HTR-8/SVneo (cell line): ENCODE measurements around the gene PLEKHB1.
"Not testable (repeated sequence)": the region's sequence is repeated elsewhere in the genome, so short reads cannot be mapped to it uniquely, and the experiment has no call there.

Experiments used
- DNase-seq: peaks from one replicate; pipeline ENCODE4 v3.0.0; 2011; ENCODE audit warnings: low spot score, mixed read lengths; ENCODE audit not compliant: insufficient read length
- FAIRE-seq: peaks from 2 replicates; lab custom pipeline; 2011; peaks lifted over from hg19 to GRCh38; lab: Jason Lieb, UNC

PLEKHB1 gene

DNA sequence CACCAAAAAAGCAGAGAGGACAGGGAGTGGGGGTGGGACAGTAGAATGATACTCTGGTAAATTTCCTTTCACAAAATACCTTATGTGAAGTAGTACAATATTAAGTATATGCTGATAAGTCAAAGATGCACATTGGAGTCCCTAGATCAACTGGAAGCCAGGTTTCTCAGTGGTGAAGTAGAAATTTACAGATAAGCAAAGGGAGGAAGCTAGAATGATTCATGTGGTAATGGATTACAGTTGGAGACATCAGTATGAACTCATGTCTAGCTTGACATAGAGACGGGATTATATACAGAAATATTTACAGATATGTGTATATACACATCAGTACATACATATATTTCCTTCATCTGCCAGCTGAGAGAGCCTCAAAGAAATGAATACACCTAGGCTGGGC, 21.5 kb downstream of the PLEKHB1 start:
- FAIRE-seq (no peak), DNase-seq (no peak)

DNA sequence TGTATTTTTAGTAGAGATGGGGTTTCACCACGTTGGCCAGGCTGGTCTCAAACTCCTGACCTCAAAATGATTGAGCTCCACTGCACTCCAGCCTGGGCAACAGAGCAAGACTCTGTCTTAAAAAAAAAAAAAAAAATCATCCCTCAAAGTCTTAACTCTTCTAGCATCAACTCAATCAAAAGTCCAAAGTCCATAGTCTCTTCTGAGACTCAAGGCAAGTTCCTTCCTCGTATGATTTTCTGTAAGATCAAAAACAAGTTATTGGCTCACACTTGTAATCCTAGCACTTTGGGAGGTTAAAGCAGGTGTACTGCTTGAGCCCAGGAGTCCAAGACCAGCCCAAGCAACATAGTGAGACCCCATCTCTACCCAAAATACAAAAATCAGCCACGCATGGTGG, 24.4 kb downstream of the PLEKHB1 start:
- FAIRE-seq (no peak), DNase-seq (no peak)

DNA sequence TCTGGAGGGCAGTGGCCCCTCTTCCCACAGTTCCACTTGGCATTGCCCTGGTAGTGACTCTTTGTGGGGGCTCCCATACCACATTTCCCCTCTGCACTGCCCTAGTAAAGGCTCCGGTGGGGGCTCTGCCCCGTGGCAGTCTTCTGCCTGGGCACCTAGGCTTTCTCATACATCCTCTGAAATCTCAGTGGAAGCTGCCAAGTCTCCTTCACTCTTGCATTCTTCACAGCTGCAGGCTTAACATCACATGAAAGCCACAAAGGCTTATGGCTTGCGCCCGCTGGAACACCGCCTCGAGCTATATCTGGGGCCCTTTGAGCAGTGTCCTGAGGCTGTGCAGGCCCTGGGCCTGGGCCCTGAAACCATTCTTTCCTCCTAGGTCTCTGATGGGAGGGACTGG, 25.3 kb downstream of the PLEKHB1 start:
- DNase-seq (no peak), FAIRE-seq (no peak)

DNA sequence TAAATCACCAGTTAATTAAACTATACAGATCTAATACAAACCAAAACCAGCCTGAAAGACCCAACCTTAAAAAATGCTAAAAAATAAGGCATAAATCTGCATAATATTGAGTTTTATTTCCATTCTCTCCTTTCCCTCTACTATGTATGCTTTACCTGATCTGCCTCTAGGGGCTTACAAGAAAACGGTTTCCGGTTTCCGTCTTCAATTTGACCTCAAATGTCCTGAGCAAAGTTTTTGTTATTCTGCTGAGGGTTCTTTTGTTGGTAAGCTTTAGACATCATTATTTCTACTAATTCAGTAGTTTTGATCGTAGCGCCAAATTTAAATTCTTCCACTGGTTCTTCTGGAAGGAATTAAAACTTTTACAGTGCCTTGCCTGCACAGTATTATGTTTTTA, 30.2 kb downstream of the PLEKHB1 start:
- not testable (repeated sequence) for DNase-seq, FAIRE-seq

DNA sequence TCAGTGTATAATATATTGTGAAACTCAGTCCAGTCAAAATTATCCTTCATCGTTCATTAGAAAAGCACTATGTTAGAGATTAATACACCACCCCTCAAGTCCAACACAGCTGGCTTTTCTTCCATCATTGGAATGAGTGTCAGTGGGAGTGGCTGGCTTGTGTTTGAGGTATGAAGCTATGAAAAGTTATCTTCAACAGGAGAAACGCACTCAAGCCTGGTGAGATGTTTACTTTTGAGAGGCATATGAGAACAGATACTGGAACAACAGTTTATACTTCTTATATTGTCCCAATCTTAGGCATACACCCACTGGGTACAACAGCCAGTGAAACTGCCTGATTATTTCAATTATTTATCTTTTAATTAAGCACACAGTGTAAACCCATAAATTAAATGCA, 34.3 kb downstream of the PLEKHB1 start:
- DNase-seq (no peak), FAIRE-seq (no peak)

DNA sequence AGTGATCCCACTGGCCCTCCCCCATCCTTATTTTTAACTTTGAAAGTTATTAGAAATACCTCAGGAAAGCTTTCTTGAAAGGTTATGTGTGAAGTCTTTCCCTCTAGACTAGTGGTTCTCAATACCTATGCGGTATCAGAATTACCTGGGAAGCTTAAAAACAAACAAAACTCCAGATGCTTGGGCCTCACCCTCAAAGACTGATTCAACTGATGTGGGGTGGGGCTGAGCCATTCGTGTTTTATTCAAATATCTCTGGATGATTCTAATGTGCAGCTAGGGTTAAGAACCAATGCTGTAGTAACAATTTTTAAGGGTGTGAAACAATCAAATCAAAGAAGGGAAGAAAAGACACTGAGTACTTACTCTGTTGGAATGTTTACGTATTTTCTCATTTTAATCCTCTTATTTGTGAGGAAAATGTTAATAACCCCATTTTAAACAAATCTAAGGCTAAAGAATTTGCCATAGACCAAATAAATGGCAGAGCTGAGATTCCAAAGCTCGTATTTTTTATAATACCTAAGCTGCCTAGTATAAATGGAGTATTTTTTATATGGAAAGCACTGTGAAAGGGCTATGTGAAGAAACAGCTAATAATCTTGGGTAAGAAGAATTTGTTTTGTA, 47.6 kb downstream of the PLEKHB1 start:
- FAIRE-seq, result no peak
- DNase-seq, result no peak

DNA sequence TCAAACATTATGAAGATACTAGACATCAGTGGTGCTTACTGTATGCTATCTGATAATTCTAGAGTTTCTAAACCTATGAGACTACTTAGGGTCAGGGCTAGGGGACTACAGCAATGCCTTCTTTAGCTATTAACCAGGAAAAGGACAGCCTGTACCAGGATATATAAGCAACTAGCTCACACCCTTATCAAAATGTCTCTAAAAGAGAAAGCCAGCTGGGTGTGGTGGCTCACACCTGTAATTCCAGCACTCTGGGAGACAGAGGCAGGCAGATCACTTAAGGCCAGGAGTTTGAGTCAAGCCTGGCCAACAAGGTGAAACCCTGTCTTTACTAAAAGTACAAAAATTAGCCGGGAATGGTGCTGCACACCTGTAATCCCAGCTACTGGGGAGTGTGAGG, 58.7 kb downstream of the PLEKHB1 start:
- no peak for FAIRE-seq

DNA sequence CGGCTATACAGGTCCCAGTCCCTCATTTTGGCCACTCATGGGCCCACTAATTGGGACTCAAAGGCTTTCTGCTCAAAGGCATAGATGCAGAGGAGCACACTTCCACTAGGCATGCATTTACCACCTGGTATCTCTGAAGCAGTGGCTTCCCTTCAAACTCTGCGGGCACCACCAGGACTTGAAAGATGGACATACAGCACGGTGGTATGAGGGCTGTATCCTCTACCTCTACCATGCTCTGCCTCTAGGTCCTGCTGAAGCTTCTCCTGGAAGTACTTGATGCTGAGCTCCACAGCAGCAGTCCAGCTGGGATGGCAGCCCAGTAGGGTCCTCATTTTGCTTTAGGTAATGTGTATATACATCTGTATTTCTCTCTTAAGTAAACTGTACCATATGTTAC, 64.6 kb downstream of the PLEKHB1 start:
- no peak for FAIRE-seq

More for the DNA sequence above, 58.7 kb downstream of the PLEKHB1 start:
- no peak for DNase-seq

More for the DNA sequence above, 64.6 kb downstream of the PLEKHB1 start:
- no peak for DNase-seq
